HEK293T (cell line): ENCODE results near the gene EDARADD.
"Not testable (repeated sequence)": the region's sequence is repeated elsewhere in the genome, so short reads cannot be mapped to it uniquely, and the experiment has no call there.

ENCODE experiments used
- CTCF ChIA-PET: fragments of 350-600 bp; formaldehyde crosslinking; extraction: SDS; loops from one replicate; lab custom pipeline; 2021; ENCODE audit warnings: antibody characterized with exemption, inconsistent platforms; lab: Yijun Ruan, JAX
- POLR2A ChIA-PET: fragments of 350-600 bp; formaldehyde crosslinking; extraction: SDS; loops from one replicate; lab custom pipeline; 2020; ENCODE audit warnings: antibody characterized with exemption, inconsistent platforms; lab: Yijun Ruan, JAX
- DNase-seq: peaks from one replicate; pipeline ENCODE4 v3.0.0; 2012; ENCODE audit warnings: mixed read lengths; ENCODE audit errors: extremely low spot score
- ARNT ChIP-seq: fragments of 450-650 bp; IDR thresholded peaks from 2 replicates; pipeline ENCODE4 v1.6.1; 2017; ENCODE audit warnings: mild to moderate bottlenecking
- BHLHE40 ChIP-seq: fragments of 450-650 bp; IDR thresholded peaks from 2 replicates; pipeline ENCODE4 v1.6.1; 2016; ENCODE audit warnings: mild to moderate bottlenecking, moderate library complexity, borderline replicate concordance
- CTBP1 ChIP-seq: fragments of 450-650 bp; IDR thresholded peaks from 2 replicates; pipeline ENCODE4 v1.6.1; 2016; ENCODE audit warnings: borderline replicate concordance
- ELF4 ChIP-seq: fragments of 450-650 bp; IDR thresholded peaks from 2 replicates; pipeline ENCODE4 v1.6.1; 2017; ENCODE audit warnings: antibody characterized with exemption
- FOXA1 ChIP-seq: fragments of 450-650 bp; IDR thresholded peaks from 2 replicates; pipeline ENCODE4 v1.6.1; 2016; ENCODE audit warnings: mild to moderate bottlenecking
- FOXK2 ChIP-seq: fragments of 450-650 bp; IDR thresholded peaks from 2 replicates; pipeline ENCODE4 v1.6.1; 2016; ENCODE audit warnings: mild to moderate bottlenecking
- FOXM1 ChIP-seq: fragments of 450-650 bp; IDR thresholded peaks from 2 replicates; pipeline ENCODE4 v1.6.1; 2017; ENCODE audit warnings: mild to moderate bottlenecking, borderline replicate concordance
- HDGF ChIP-seq: fragments of 450-650 bp; IDR thresholded peaks from 2 replicates; pipeline ENCODE4 v1.6.1; 2017; ENCODE audit warnings: antibody characterized with exemption, borderline replicate concordance
- L3MBTL2 ChIP-seq: fragments of 450-650 bp; conservative IDR thresholded peaks from 2 replicates; pipeline ENCODE4 v1.6.1; 2016; ENCODE audit warnings: mild to moderate bottlenecking
- LEF1 ChIP-seq: fragments of 450-650 bp; IDR thresholded peaks from 2 replicates; pipeline ENCODE4 v1.6.1; 2017; ENCODE audit warnings: mild to moderate bottlenecking, borderline replicate concordance
- NFRKB ChIP-seq: fragments of 450-650 bp; IDR thresholded peaks from 2 replicates; pipeline ENCODE4 v1.6.1; 2016; ENCODE audit warnings: mild to moderate bottlenecking, moderate library complexity
- PKNOX1 ChIP-seq: fragments of 450-650 bp; IDR thresholded peaks from 2 replicates; pipeline ENCODE4 v1.6.1; 2016
- SP1 ChIP-seq: fragments of 450-650 bp; IDR thresholded peaks from 2 replicates; pipeline ENCODE4 v1.6.1; 2017
- SUZ12 ChIP-seq: fragments of 450-650 bp; IDR thresholded peaks from 2 replicates; pipeline ENCODE4 v1.6.1; 2016; ENCODE audit warnings: mild to moderate bottlenecking
- TARDBP ChIP-seq: fragments of 450-650 bp; IDR thresholded peaks from 2 replicates; pipeline ENCODE4 v1.6.1; 2016
- ZNF384 ChIP-seq: fragments of 450-650 bp; IDR thresholded peaks from 2 replicates; pipeline ENCODE4 v1.6.1; 2016

The EDARADD gene

GRCh38 chr1:236356141-236356540 is 37.9 kb upstream of the EDARADD start:
- ChIA-PET CTCF (interaction anchor here (0.9 kb wide), 1 partner anchor 10 kb away, joined by 3 read pairs; no protein-coding TSS in a partner anchor), POLR2A (no interaction called here)
- DNase-seq = no peak
- TF ChIP-seq TARDBP = no peak
- no peak for TF ChIP-seq FOXA1
- TF ChIP-seq FOXM1 = no peak
- TF ChIP-seq HDGF = no peak
- no peak for TF ChIP-seq SUZ12
- no peak for TF ChIP-seq BHLHE40
- TF ChIP-seq FOXK2 = no peak
- TF ChIP-seq NFRKB = no peak
- no peak for TF ChIP-seq SP1

- POLR2A ChIA-PET = no interaction called here
- CTCF ChIA-PET = interaction anchor here (0.6 kb wide), 1 partner anchor 55 kb away, joined by 10 read pairs; no protein-coding TSS in a partner anchor
- no peak for DNase-seq
- no peak for TF ChIP-seq LEF1
- no peak for TF ChIP-seq ELF4
- TF ChIP-seq CTBP1 = peak; percentile 63; the same call in 1 of the 2 replicates
- no peak for TF ChIP-seq NFRKB
- no peak for TF ChIP-seq FOXA1
- peak; percentile 85 for TF ChIP-seq PKNOX1
Observed at GRCh38 chr1:236361909-236362590, 32.0 kb upstream of the EDARADD start.

- DNase-seq = no peak
- no peak for TF ChIP-seq L3MBTL2
- no peak for TF ChIP-seq BHLHE40
- no peak for TF ChIP-seq LEF1
- no peak for TF ChIP-seq PKNOX1
- TF ChIP-seq ELF4 = no peak
- TF ChIP-seq SP1 = no peak
- no peak for TF ChIP-seq ARNT
- TF ChIP-seq NFRKB = no peak
- no peak for TF ChIP-seq FOXM1
- no peak for TF ChIP-seq HDGF
- no peak for TF ChIP-seq SUZ12
- TF ChIP-seq FOXK2 = no peak
- TF ChIP-seq TARDBP = no peak
- CTCF ChIA-PET = no interaction called here
- POLR2A ChIA-PET = no interaction called here
Observed at GRCh38 chr1:236363237-236363636, 30.8 kb upstream of the EDARADD start.

GRCh38 chr1:236365999-236366570 is 28.0 kb upstream of the EDARADD start:
- CTCF ChIA-PET = interaction anchor here (0.9 kb wide), 1 partner anchor 10 kb away, joined by 3 read pairs; no protein-coding TSS in a partner anchor
- peak; percentile 46 for DNase-seq
- TF ChIP-seq PKNOX1 (peak; percentile 91), SP1 (no peak), ZNF384 (no peak), CTBP1 (peak; percentile 61; the same call in 1 of the 2 replicates)
- POLR2A ChIA-PET = interaction anchor here (1.0 kb wide), 1 partner anchor 29 kb away, joined by 5 read pairs; the partner anchor contains the start of gene EDARADD

- DNase-seq = not testable (repeated sequence)
- POLR2A ChIA-PET = interaction anchor here (1.0 kb wide), 1 partner anchor 28 kb away, joined by 5 read pairs; the partner anchor contains the start of gene EDARADD
- CTCF ChIA-PET = interaction anchor here (0.9 kb wide), 1 partner anchor 11 kb away, joined by 3 read pairs; no protein-coding TSS in a partner anchor
Observed at GRCh38 chr1:236366681-236367080, 27.4 kb upstream of the EDARADD start.

- TF ChIP-seq FOXM1 = no peak
- TF ChIP-seq LEF1 = no peak
- no peak for TF ChIP-seq NFRKB
- no peak for TF ChIP-seq FOXK2
- TF ChIP-seq CTBP1 = no peak
- TF ChIP-seq SP1 = no peak
- DNase-seq = no peak
- POLR2A ChIA-PET = interaction anchor here (0.9 kb wide), 1 partner anchor 26 kb away, joined by 3 read pairs; no protein-coding TSS in a partner anchor
- CTCF ChIA-PET = no interaction called here
Observed at GRCh38 chr1:236370420-236370819, 23.7 kb upstream of the EDARADD start.

GRCh38 chr1:236371083-236371482 is 23.0 kb upstream of the EDARADD start:
- CTCF ChIA-PET = no interaction called here
- DNase-seq = no peak
- TF ChIP-seq TARDBP = no peak
- TF ChIP-seq BHLHE40 = no peak
- no peak for TF ChIP-seq PKNOX1
- no peak for TF ChIP-seq FOXK2
- no peak for TF ChIP-seq ZNF384
- TF ChIP-seq FOXM1 = no peak
- no peak for TF ChIP-seq SUZ12
- TF ChIP-seq FOXA1 = no peak
- no peak for TF ChIP-seq LEF1
- TF ChIP-seq ELF4 = no peak
- TF ChIP-seq NFRKB = no peak
- TF ChIP-seq ARNT = no peak
- TF ChIP-seq HDGF = no peak
- no peak for TF ChIP-seq SP1
- TF ChIP-seq CTBP1 = no peak
- no peak for TF ChIP-seq L3MBTL2
- POLR2A ChIA-PET = interaction anchor here (0.9 kb wide), 1 partner anchor 25 kb away, joined by 3 read pairs; no protein-coding TSS in a partner anchor
